Measurements from ENCODE around the gene DDX25.

GRCh38 chr11:125950178-125950490 lies 45.8 kb downstream of the DDX25 start:
- TF ChIP-seq CTCF (IDR thresholded peaks at IDR 0.05) (no peak), POLR2A (IDR thresholded peaks at IDR 0.05) (no peak)

Measured in body of pancreas (tissue), 4 donors.